ENCODE data around the gene SORT1.
"Not testable (repeated sequence)": the region's sequence is repeated elsewhere in the genome, so short reads cannot be mapped to it uniquely, and the experiment has no call there.

The SORT1 gene

DNA sequence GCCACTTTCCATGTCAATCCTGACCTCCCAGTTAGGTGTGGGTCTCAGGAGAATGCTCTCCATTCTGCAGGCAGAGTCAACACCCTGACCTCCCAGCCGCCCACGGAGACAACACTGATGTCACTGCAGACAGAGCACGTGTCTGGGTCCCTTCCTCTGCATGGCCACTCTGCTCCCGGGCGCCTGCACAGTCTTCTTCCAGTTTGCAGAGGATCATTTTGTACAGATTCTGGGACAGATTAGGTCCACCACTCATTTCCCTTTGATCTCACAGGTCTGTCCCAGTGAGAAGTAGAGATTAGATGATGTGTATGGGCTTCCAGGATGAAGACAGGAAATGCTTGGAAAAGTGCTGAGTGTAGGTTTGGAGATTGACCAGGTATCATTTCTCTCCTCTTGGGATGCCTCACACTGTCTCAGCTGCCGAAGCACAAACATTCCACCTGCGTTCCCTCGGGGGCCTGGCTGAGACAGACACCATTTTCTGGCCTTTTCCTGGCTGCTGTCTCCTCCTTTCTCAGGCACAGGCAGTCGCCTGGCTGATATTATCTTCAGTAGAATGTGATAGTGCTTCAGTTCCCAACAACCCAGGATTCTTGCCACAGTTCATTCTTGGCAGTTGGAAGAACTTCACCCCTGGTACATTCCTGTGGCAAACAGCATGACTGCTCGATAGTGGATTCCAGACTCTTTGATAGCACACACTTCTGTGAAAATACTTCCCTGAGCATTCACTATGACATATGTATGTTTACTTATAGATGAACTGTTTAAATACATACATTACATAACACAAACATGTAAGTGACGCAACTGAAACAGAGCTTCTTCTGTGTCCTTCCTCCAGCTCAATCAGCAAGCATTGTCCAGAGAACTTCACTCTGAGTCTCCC lies 98.8 kb downstream of the SORT1 start:
- DNase-seq (ENCODE audit: low read depth) = no peak

DNA sequence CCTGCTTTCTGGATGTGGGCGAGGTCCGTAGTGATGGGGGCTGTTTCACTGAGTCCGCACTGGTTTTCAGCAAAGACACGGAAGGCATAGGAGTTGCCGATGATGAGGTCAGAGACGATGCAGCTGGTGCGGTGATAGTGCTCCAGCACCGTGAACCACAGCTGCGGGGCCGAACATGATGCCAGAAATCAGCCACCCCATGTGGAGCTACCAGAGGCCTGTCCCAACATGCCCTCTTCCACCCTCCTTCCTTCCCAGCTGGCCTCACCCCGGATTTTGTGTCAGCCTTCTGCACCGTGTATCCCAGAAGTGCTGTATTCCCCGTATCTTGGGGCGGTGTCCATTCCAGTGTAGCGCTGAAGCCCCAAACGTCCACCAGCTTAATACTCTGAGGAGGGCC lies 100.9 kb downstream of the SORT1 start:
- DNase-seq (ENCODE audit: low read depth) = no peak

DNA sequence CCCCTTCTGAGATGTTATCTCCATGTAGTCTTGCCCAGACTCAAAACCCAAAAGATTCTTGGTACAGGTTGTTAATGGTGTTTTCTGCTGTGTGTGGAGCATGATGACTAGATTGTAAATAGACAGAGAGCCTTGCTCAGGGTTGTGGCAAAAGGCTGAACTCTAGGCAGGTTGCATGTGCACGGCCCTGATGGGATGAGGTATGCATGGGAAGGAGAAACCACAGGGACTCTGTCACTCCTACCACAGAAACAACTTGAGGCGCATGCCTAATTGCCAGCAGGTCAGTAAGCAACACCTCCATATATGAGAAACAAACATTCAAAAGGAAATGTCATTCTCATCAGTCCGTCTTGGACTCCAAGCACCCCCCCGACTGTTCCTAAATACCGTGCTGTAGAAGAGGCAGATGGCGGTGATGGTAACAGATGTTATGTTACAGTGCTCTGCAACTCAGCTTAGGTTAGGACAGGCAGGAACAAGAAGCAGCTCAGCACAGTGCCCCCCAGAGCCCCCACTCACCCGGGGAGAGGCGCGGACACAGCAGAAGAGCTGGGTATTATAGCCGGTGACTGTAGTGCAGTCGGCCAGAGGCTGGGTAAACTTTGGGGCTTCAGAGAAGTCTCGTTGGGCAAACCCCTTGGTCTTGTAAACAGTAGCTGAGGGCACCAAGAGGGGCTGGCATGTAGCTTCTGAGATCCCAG lies 101.9 kb downstream of the SORT1 start:
- DNase-seq (ENCODE audit: low read depth) = no peak

GRCh38 chr1:109294481-109294880 lies 103.2 kb downstream of the SORT1 start:
- DNase-seq (ENCODE audit: low read depth) = no peak

DNA sequence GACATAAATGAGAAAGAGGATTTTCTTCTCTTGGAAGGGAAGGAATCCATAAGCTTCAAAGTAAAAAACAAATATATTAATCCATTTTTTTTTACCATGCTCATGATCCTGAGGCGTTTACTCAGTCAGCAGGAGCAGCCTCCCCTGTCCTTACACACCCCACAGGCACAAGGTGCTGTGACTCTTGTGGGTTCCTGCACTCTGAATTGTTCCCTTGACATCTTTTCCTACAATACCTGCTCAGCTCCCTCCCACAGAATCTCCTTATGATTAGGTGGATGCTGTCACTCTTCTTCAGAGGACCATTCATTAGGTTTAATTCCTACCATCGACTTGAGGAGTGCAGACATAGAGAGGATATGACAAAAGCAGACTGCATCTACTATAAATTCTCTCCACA lies 104.7 kb downstream of the SORT1 start:
- DNase-seq (ENCODE audit: low read depth) = no peak

DNA sequence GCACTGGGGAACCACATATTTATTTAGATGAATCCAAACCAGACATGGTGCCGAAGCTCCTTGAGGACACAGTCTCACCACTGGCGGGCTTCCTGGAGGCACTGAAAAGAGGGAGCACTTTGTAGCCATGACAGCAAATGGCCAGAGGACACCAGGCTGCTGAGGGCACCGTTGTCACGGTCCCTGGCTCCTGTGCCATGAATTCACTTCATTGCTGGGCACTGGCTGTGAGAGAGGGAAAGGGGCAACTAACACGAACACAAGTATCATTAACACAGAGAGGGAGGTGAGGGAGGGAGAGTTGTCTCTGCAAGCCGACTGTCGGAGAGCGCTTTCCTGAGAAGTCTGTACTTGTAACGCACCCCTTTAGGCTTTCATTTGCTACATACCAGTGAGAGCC lies 105.4 kb downstream of the SORT1 start:
- DNase-seq (ENCODE audit: low read depth) = no peak

- no peak for DNase-seq (ENCODE audit: low read depth)
These were observed 106.7 kb downstream of the SORT1 start for GRCh38 chr1:109290998-109291397.

GRCh38 chr1:109290137-109290536 lies 107.6 kb downstream of the SORT1 start:
- DNase-seq (ENCODE audit: low read depth) = no peak

DNA sequence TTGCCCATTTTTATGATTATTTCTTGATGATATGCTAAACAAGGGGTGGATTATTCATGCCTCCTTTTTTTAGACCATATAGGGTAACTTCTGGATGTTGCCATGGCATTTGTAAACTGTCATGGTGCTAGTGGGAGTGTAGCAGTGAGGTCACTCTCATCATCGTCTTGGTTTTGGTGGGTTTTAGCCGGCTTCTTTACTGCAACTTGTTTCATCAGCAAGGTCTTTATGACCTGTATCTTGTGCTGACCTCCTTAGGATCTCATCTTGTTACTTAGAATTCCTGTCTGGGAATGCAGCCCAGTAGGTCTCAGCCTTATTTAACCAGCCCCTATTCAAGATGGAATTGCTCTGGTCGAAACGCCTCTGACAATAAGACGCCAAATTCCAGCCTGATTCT lies 111.0 kb downstream of the SORT1 start:
- not testable (repeated sequence) for DNase-seq (ENCODE audit: low read depth)

DNA sequence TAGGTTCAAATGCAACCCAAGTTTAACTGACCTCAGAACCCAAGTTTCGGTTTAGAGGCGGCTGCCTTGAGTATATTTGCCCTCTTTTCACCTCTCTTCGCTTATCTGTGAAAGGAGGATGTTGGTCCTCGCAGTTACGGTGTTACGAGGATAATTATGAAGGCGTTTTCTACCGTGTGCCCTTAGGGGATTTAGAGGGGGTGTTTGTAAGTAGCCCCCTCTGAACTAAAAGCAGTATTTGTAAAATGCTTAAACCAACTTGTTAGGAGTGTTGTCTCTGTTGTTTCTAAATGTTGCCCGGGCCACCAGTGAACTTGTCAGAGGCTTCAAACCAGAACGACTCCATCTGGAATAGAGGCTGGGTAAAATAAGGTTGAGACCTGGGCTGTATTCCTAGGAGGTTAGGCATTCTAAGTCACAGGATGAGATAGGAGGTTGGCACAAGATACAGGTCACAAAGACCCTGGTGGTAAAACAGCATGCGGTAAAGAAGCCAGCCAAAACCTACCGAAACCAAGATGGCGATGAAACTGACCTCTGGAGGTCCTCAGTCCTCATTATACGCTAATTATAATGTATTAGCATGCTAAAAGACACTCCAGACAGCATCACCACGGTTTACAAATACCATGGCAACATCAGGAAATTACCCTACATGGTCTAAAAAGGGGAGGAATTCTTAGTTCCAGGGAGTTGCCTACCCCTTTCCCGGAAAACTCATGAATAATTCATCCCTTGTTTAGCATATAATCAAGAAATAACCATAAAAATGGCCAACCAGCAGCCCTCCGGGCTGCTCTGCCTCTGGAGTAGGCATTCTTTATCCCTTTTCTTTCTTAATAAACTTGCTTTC lies 113.7 kb downstream of the SORT1 start:
- no peak for DNase-seq (ENCODE audit: low read depth)

GRCh38 chr1:109282952-109283747 lies 114.6 kb downstream of the SORT1 start, which contains the start of gene PSRC1:
PSRC1 (minus strand) TSS chr1:109283145.
- peak; percentile 62 for DNase-seq (ENCODE audit: low read depth)

GRCh38 chr1:109282497-109282951 lies 115.2 kb downstream of the SORT1 start:
- no peak for DNase-seq (ENCODE audit: low read depth)

- DNase-seq (ENCODE audit: low read depth) = no peak
These were observed 115.8 kb downstream of the SORT1 start for GRCh38 chr1:109281680-109282496.

DNA sequence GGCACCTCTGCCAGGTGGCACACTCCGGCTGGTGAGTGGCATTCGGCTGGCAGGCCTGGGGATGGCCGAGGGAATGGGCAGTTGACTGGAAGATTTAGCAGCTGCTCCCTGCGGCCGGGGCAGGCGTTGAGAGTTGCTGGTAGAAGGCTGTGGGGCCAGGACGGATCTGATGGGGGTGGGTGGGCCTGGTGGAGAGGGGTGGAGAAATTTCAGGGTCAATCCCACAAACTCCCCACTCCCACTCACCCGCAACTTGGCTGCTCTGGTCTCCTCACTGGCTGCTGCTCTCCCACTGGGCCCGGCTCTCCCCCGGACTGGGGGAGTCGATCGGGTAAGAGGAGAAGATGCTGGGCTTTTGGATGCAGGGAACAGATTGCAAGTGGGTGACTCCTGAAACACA lies 116.9 kb downstream of the SORT1 start:
- DNase-seq (ENCODE audit: low read depth) = no peak

DNA sequence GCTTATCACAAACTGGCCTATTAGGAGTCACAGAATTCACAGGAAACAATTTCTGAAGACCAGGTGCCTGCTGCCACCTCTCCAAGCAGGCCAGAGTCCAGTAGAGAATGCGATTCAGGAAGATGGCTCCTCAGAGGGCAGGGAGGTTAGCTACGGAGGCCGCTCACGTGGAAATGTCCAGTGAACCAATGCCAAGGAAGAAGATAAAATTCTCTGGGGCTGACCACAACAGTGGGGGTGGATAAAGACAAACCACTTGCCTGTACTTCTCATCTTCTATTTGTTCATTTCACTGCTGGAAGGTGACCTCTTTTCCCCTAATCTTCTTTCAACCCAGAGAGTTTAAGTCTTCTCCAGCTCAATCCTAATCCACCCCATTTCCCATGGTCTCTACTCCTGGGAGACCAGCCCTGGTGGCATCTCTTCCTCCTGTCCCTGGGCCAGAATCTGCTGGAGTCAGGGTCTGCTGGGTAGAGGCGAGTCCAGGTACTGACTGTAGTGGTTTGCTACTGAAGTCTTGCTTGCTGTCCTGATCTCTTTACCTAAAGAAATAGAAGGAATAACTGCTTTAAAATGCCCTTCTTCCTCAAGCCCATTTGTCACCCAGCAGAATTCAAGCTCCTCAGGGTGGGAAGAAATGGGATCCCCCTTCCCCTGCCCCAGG lies 118.0 kb downstream of the SORT1 start:
- DNase-seq (ENCODE audit: low read depth) = no peak

- peak; percentile 19 for DNase-seq (ENCODE audit: low read depth)
These were observed 120.1 kb downstream of the SORT1 start for GRCh38 chr1:109277434-109278204.

DNA sequence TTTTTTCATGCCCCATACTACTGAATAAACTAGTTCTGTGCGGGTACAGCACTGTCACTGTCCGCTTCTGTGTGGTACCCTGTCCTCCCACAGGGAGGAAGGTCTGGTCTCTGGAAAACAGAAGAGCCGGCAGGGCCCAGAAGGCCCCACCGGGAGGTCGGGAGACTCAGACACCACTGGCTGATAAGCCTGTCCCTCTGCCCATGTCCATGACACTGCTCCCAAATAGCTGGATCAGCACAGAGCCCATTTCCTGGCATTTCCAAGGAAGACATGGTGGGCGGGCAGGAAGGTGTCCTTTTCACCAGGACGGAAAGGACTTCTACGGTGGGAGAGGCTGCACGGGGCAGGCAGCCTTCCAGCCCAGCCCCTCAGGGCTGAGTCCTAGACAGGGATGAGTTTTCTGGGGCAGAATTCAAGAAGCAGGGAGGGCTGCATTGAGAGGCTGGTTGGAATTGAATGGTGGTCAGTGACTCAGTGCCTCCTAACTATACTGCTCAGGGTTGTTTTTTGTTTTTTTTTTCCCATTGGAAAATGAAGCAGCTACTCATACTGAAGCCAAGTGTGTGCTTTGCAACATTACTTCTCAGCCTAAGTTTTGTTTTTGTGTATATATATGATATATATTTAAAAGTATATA lies 121.9 kb downstream of the SORT1 start:
- DNase-seq (ENCODE audit: low read depth) = no peak

Measured in stimulated activated CD8-positive, alpha-beta memory T cell treated with anti-CD3 and anti-CD28 coated beads, Interleukin-15, amount 100 ng/mL, for 24 hours (primary cell).